ENCODE results near the gene GIPC2.
"Not testable (repeated sequence)": the region's sequence is repeated elsewhere in the genome, so short reads cannot be mapped to it uniquely, and the experiment has no call there.

The GIPC2 gene

DNA sequence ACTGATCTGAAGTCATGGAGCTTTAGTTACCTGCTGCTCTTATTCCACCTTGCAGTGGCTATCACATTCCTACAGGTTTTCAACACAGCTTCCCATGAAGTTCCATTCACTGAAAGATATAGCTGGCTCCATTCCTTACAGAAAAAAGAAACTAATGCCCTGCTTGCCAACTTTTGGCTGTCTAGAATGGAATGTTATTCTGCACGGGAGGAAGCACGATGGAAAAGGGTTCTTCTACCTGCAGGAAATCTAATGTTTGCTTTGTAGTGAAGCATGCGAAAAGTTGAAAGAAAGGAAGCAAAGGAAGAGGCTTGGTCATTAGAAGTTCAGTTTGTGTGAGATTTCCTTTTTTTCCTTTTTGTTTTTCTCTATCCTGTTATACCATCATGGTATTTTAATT, 32.6 kb downstream of the GIPC2 start:
- H3K4me1 ChIP-seq (ENCODE audit: control insufficient read depth in 2 of 2, insufficient read depth in 2 of 2, low read length in 2 of 2) = no peaks in the 10 kb centered on the region
- no peak overlapping the region for H3K9ac ChIP-seq (ENCODE audit: low read depth in 1 of 2, low read length in 2 of 2)
- H3K36me3 ChIP-seq (ENCODE audit: control insufficient read depth in 2 of 2, insufficient read depth in 2 of 2, low read length in 2 of 2) = no peaks in the 10 kb centered on the region
- no peak overlapping the region for H3K4me3 ChIP-seq (ENCODE audit: low read length in 2 of 2)
- H3K27ac ChIP-seq (ENCODE audit: low read depth in 2 of 2, low read length in 2 of 2) = no peak overlapping the region
- H3K27me3 ChIP-seq (ENCODE audit: control insufficient read depth in 2 of 2, insufficient read depth in 2 of 2, low read length in 2 of 2) = no peaks in the 10 kb centered on the region
- no peaks in the 10 kb centered on the region for H3K9me3 ChIP-seq (ENCODE audit: control insufficient read depth in 2 of 2, low read length in 2 of 2)

DNA sequence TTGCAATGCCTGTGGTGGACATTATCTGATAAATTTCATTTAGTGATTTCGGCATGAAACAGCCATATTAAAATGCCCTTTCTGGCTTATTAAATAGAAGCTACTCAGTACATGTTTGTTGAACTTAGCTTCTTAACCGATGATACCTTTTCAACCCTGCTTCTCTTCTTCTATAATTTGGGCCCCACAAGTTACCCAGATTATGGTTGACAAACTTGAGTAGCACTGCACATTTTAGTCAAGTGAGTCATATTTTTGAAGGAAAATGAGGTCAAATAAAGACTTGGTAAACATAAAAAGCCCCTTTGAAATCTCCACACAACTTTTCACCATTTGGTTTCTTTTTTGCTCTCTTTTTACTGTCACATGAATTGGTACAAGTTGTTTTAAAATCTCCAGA, 33.8 kb downstream of the GIPC2 start:
- H3K4me3 ChIP-seq (ENCODE audit: low read length in 2 of 2) = no peak overlapping the region
- no peaks in the 10 kb centered on the region for H3K36me3 ChIP-seq (ENCODE audit: control insufficient read depth in 2 of 2, insufficient read depth in 2 of 2, low read length in 2 of 2)
- H3K27me3 ChIP-seq (ENCODE audit: control insufficient read depth in 2 of 2, insufficient read depth in 2 of 2, low read length in 2 of 2) = no peaks in the 10 kb centered on the region
- H3K27ac ChIP-seq (ENCODE audit: low read depth in 2 of 2, low read length in 2 of 2) = no peak overlapping the region
- H3K4me1 ChIP-seq (ENCODE audit: control insufficient read depth in 2 of 2, insufficient read depth in 2 of 2, low read length in 2 of 2) = no peaks in the 10 kb centered on the region
- no peak overlapping the region for H3K9ac ChIP-seq (ENCODE audit: low read depth in 1 of 2, low read length in 2 of 2)
- no peaks in the 10 kb centered on the region for H3K9me3 ChIP-seq (ENCODE audit: control insufficient read depth in 2 of 2, low read length in 2 of 2)

- no peak overlapping the region for H3K27ac ChIP-seq (ENCODE audit: low read depth in 2 of 2, low read length in 2 of 2)
- no peak overlapping the region for H3K9ac ChIP-seq (ENCODE audit: low read depth in 1 of 2, low read length in 2 of 2)
- no peaks in the 10 kb centered on the region for H3K9me3 ChIP-seq (ENCODE audit: control insufficient read depth in 2 of 2, low read length in 2 of 2)
- no peaks in the 10 kb centered on the region for H3K4me1 ChIP-seq (ENCODE audit: control insufficient read depth in 2 of 2, insufficient read depth in 2 of 2, low read length in 2 of 2)
- H3K27me3 ChIP-seq (ENCODE audit: control insufficient read depth in 2 of 2, insufficient read depth in 2 of 2, low read length in 2 of 2) = no peaks in the 10 kb centered on the region
- peak overlapping the region in 1 of 2 donors; percentile 26 for H3K4me3 ChIP-seq (ENCODE audit: low read length in 2 of 2)
- H3K36me3 ChIP-seq (ENCODE audit: control insufficient read depth in 2 of 2, insufficient read depth in 2 of 2, low read length in 2 of 2) = no peaks in the 10 kb centered on the region
Observed at GRCh38 chr1:78080767-78081166, 35.0 kb downstream of the GIPC2 start.

DNA sequence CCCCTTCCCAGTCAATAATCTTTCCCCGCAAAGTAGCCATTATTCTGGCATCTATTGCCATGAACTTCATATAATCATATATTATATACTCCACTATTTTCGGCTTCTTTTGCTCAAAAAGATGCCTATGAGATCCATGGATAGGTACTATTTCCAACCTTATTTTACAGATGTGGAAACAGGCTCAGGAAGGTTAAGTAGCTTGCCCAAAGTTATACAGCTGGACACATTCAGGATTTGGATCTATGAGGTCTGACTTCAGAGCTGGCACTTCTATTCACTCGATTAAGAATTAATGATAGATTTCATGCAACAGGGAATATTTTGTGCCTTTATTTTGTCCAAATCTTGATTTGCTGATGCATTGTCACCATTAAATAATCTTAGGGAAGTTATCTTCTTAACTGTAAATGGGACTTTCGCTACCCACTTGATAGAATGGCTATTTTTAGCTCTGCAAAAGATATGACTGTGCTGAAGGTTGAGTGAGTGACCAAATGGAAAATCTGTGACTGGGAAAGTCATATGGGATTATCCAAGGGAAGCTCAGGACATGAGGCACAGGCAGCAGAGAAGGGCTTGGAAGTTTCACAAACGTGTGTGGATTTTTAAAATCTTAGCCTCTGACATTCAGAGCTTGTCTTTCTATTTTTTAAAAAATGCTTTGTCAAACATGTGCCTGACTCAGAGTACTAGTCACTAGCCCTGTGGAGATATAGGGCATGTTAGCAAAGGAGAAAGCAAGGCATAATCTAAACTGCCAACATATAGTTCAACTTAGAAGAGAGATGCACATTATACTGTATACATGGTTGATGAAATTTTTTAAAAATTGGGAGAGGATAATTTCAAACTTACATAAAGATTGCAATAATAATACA, 36.5 kb downstream of the GIPC2 start:
- no peak overlapping the region for H3K9ac ChIP-seq (ENCODE audit: low read depth in 1 of 2, low read length in 2 of 2)
- peaks cover 0 to 3% of the 10 kb centered on the region in 2 donors for H3K9me3 ChIP-seq (ENCODE audit: control insufficient read depth in 2 of 2, low read length in 2 of 2)
- no peaks in the 10 kb centered on the region for H3K4me1 ChIP-seq (ENCODE audit: control insufficient read depth in 2 of 2, insufficient read depth in 2 of 2, low read length in 2 of 2)
- H3K27ac ChIP-seq (ENCODE audit: low read depth in 2 of 2, low read length in 2 of 2) = no peak overlapping the region
- H3K27me3 ChIP-seq (ENCODE audit: control insufficient read depth in 2 of 2, insufficient read depth in 2 of 2, low read length in 2 of 2) = no peaks in the 10 kb centered on the region
- no peaks in the 10 kb centered on the region for H3K36me3 ChIP-seq (ENCODE audit: control insufficient read depth in 2 of 2, insufficient read depth in 2 of 2, low read length in 2 of 2)
- H3K4me3 ChIP-seq (ENCODE audit: low read length in 2 of 2) = no peak overlapping the region

GRCh38 chr1:78084639-78085038, 38.9 kb downstream of the GIPC2 start:
- H3K27me3 ChIP-seq (ENCODE audit: control insufficient read depth in 2 of 2, insufficient read depth in 2 of 2, low read length in 2 of 2); H3K27ac ChIP-seq (ENCODE audit: low read depth in 2 of 2, low read length in 2 of 2); H3K36me3 ChIP-seq (ENCODE audit: control insufficient read depth in 2 of 2, insufficient read depth in 2 of 2, low read length in 2 of 2); H3K9ac ChIP-seq (ENCODE audit: low read depth in 1 of 2, low read length in 2 of 2); H3K4me3 ChIP-seq (ENCODE audit: low read length in 2 of 2); H3K4me1 ChIP-seq (ENCODE audit: control insufficient read depth in 2 of 2, insufficient read depth in 2 of 2, low read length in 2 of 2); H3K9me3 ChIP-seq (ENCODE audit: control insufficient read depth in 2 of 2, low read length in 2 of 2): not testable (repeated sequence)

DNA sequence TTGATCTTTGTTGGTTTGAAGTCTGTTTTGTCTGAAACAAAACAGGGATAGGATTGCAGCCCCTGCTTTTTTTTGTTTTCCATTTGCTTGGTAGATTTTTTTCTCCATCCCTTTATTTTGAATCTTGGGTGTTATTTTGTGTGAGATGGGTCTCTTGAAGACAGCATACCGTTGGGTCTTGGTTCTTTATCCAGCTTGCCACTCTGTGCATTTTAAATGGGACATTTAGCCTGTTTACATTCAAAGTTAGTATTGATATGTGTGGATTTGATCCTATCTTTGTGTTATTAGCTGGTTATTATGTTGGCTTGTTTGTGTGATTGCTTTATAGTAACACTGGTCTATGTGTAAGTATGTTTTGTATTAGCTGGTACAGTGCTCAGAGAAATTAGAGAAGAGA, 40.9 kb downstream of the GIPC2 start:
- Histone ChIP-seq H3K4me1 (ENCODE audit: control insufficient read depth in 2 of 2, insufficient read depth in 2 of 2, low read length in 2 of 2) (no peaks in the 10 kb centered on the region), H3K27ac (ENCODE audit: low read depth in 2 of 2, low read length in 2 of 2) (no peak overlapping the region), H3K4me3 (ENCODE audit: low read length in 2 of 2) (no peak overlapping the region), H3K9me3 (ENCODE audit: control insufficient read depth in 2 of 2, low read length in 2 of 2) (peaks cover 0 to 3% of the 10 kb centered on the region in 2 donors), H3K36me3 (ENCODE audit: control insufficient read depth in 2 of 2, insufficient read depth in 2 of 2, low read length in 2 of 2) (no peaks in the 10 kb centered on the region), H3K9ac (ENCODE audit: low read depth in 1 of 2, low read length in 2 of 2) (no peak overlapping the region), H3K27me3 (ENCODE audit: control insufficient read depth in 2 of 2, insufficient read depth in 2 of 2, low read length in 2 of 2) (no peaks in the 10 kb centered on the region)

GRCh38 chr1:78088015-78088414, 42.2 kb downstream of the GIPC2 start:
- Histone ChIP-seq H3K27ac (ENCODE audit: low read depth in 2 of 2, low read length in 2 of 2) (no peak overlapping the region), H3K4me1 (ENCODE audit: control insufficient read depth in 2 of 2, insufficient read depth in 2 of 2, low read length in 2 of 2) (no peaks in the 10 kb centered on the region), H3K27me3 (ENCODE audit: control insufficient read depth in 2 of 2, insufficient read depth in 2 of 2, low read length in 2 of 2) (no peaks in the 10 kb centered on the region), H3K36me3 (ENCODE audit: control insufficient read depth in 2 of 2, insufficient read depth in 2 of 2, low read length in 2 of 2) (no peaks in the 10 kb centered on the region), H3K9me3 (ENCODE audit: control insufficient read depth in 2 of 2, low read length in 2 of 2) (peaks cover 0 to 3% of the 10 kb centered on the region in 2 donors), H3K9ac (ENCODE audit: low read depth in 1 of 2, low read length in 2 of 2) (no peak overlapping the region), H3K4me3 (ENCODE audit: low read length in 2 of 2) (no peak overlapping the region)

DNA sequence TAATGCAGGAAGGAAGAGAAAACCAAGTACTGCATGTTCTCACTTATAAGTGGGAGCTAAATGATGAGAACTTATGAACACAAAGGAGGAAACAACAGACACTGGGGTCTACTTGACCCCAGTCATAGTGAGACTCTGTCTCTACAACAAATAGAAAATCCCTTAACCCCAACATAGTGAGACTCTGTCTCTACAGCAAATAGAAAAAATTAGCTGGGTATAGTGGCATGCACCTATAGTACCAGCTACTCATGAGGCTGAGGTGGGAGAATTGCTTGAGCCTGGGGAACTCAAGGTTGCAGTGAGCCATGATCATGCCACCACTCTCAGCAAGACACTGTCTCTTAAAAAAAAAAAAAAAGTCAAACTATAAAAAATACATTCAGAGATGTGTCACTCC, 42.7 kb downstream of the GIPC2 start:
- Histone ChIP-seq H3K27me3 (ENCODE audit: control insufficient read depth in 2 of 2, insufficient read depth in 2 of 2, low read length in 2 of 2) (no peaks in the 10 kb centered on the region), H3K9ac (ENCODE audit: low read depth in 1 of 2, low read length in 2 of 2) (no peak overlapping the region), H3K4me3 (ENCODE audit: low read length in 2 of 2) (no peak overlapping the region), H3K27ac (ENCODE audit: low read depth in 2 of 2, low read length in 2 of 2) (no peak overlapping the region), H3K9me3 (ENCODE audit: control insufficient read depth in 2 of 2, low read length in 2 of 2) (peaks cover 0 to 3% of the 10 kb centered on the region in 2 donors), H3K4me1 (ENCODE audit: control insufficient read depth in 2 of 2, insufficient read depth in 2 of 2, low read length in 2 of 2) (no peaks in the 10 kb centered on the region), H3K36me3 (ENCODE audit: control insufficient read depth in 2 of 2, insufficient read depth in 2 of 2, low read length in 2 of 2) (no peaks in the 10 kb centered on the region)

GRCh38 chr1:78089010-78089409, 43.2 kb downstream of the GIPC2 start:
- Histone ChIP-seq H3K9me3 (ENCODE audit: control insufficient read depth in 2 of 2, low read length in 2 of 2) (peaks cover 0 to 3% of the 10 kb centered on the region in 2 donors), H3K4me3 (ENCODE audit: low read length in 2 of 2) (no peak overlapping the region), H3K36me3 (ENCODE audit: control insufficient read depth in 2 of 2, insufficient read depth in 2 of 2, low read length in 2 of 2) (no peaks in the 10 kb centered on the region), H3K4me1 (ENCODE audit: control insufficient read depth in 2 of 2, insufficient read depth in 2 of 2, low read length in 2 of 2) (no peaks in the 10 kb centered on the region), H3K27me3 (ENCODE audit: control insufficient read depth in 2 of 2, insufficient read depth in 2 of 2, low read length in 2 of 2) (no peaks in the 10 kb centered on the region), H3K27ac (ENCODE audit: low read depth in 2 of 2, low read length in 2 of 2) (no peak overlapping the region), H3K9ac (ENCODE audit: low read depth in 1 of 2, low read length in 2 of 2) (no peak overlapping the region)

DNA sequence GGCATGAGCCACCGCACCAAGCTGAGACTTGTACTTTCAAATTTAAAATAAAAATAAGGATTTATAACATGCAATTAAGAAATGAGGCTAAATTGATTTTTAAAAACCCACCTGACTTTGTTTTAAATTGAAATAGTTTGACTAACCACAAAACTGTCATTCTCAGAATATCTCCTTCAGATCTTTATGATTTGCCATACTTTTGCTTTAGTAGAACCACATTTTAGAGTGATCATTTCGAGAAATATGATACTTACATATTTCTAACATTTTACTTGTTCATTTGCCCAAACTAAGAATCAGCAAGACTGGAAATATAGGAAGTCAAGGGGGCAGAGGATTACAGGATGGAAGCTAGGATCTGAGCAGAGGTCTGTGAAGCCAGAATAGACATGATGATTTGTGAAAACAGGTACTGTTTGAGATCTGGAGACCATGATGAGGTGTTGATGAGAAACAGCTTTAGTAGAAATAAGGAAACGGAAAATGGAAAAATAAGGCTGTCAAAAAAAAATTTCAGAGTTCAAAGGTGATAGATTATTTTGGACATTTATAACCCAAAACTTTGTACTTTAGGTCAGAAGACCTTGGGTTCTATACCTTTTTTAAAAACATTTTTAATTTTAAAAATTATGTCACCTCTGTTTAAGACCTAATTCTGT, 44.8 kb downstream of the GIPC2 start:
- Histone ChIP-seq H3K4me1 (ENCODE audit: control insufficient read depth in 2 of 2, insufficient read depth in 2 of 2, low read length in 2 of 2) (no peaks in the 10 kb centered on the region), H3K4me3 (ENCODE audit: low read length in 2 of 2) (no peak overlapping the region), H3K27me3 (ENCODE audit: control insufficient read depth in 2 of 2, insufficient read depth in 2 of 2, low read length in 2 of 2) (no peaks in the 10 kb centered on the region), H3K9ac (ENCODE audit: low read depth in 1 of 2, low read length in 2 of 2) (no peak overlapping the region), H3K9me3 (ENCODE audit: control insufficient read depth in 2 of 2, low read length in 2 of 2) (peaks cover 0 to 3% of the 10 kb centered on the region in 2 donors), H3K36me3 (ENCODE audit: control insufficient read depth in 2 of 2, insufficient read depth in 2 of 2, low read length in 2 of 2) (no peaks in the 10 kb centered on the region), H3K27ac (ENCODE audit: low read depth in 2 of 2, low read length in 2 of 2) (no peak overlapping the region)
